ENCODE results near the gene PLCB3.
A peak's percentile ranks its signal among the peaks of the same experiment; 100 is the strongest.

PLCB3 gene

DNA sequence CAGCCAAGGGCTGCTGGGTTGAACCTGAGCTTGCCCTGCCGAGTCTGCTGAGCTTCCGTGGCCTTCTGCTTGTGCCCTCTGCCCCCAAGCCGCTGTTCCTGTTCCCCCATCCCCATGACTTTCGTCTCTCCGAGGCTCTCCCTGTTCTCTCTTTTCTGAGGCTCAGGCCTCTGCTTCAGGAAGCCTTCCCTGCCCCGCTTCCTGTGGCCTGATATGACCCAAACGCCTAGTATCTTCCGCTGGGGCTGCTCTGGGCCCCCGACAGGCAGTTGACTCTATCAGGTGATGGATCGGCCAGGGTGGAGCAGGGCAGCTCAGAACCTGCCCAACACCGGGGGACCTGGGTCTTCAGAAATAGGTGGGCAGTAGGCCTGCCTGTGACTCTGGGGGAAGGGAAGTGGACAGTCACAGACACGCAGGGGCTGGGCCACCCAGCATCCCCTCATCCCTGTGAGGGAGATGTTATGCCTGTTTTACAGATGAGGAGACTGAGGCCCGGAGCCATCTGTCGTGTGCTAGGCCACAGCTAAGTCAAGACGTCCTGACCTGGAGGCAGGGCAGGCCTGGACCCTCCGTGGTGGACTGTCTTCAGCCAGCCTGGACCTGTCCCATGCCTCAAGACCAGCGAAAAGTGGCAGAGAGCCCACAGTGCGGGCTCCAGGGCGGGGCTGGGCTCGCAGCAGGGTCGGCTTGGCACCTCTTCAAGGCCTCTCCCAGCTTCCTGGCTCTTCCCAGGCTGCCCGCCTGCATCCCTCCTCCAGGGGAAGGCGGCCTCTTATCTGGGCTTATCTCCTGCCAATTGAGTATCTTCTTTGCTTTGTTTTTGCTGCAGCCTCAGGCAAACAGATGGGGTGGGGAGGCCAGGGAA is 16.9 kb downstream of the PLCB3 start:
- DNase-seq: no peak

GRCh38 chr11:64268893-64269539 is 17.7 kb downstream of the PLCB3 start:
- peak; percentile 84 for DNase-seq

GRCh38 chr11:64269540-64270220 is 18.4 kb downstream of the PLCB3 start:
- DNase-seq: peak; percentile 98

DNA sequence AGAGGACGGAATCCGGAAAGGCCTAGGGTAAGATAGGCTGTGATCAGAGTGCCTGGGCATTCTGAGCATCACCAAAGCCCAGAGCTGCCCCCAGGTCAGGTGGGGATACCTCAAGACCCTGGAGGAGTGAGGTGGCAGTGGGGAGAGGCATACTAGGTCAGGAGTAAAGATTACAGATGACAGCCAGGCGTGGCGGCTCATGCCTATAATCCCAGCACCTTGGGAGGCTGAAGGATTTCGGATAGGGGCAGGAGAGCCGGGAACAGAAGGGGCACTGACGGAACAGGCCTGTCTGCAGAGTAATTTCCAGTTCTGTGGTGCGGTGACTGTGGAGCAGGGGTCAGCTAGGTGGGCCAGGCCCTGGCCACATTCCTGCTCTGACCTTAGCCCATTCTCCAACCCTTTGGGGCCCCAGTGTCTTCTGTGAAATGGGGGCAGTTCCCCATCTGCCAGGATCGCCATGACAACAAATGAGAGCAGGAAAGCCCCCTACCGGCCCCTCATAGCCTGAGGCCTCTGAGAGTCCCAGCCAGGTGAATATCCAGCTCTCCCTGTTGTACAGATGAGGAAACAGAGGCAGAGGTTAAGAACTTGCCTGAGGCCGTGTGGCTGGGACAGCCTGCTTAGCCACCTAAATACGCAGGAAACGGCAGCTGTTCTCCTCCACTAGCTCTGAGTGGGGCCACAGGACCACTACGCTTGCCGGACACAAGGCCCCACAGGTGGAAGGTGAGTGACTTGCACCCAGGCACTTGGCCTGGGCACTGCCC is 23.9 kb downstream of the PLCB3 start:
- DNase-seq: no peak

DNA sequence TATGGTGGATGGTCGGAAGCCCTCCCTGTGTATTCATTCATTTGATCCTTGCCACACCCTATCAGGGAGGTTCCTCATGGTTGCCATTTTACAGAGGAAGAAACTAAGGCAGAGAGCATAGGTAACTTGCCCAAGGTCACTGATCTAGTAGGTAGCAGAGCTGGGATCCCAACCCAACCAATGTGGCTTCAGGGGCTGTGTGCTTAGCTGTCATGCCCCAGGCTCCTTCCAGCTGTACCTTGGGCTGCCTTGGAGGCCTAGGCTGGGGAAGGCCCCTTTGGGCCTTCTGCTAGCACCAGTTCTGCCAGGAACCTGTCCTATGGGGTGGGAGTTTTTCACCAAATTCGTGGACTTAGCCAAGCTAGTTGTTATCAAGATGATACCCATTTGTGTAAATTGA is 24.5 kb downstream of the PLCB3 start:
- DNase-seq: no peak

DNA sequence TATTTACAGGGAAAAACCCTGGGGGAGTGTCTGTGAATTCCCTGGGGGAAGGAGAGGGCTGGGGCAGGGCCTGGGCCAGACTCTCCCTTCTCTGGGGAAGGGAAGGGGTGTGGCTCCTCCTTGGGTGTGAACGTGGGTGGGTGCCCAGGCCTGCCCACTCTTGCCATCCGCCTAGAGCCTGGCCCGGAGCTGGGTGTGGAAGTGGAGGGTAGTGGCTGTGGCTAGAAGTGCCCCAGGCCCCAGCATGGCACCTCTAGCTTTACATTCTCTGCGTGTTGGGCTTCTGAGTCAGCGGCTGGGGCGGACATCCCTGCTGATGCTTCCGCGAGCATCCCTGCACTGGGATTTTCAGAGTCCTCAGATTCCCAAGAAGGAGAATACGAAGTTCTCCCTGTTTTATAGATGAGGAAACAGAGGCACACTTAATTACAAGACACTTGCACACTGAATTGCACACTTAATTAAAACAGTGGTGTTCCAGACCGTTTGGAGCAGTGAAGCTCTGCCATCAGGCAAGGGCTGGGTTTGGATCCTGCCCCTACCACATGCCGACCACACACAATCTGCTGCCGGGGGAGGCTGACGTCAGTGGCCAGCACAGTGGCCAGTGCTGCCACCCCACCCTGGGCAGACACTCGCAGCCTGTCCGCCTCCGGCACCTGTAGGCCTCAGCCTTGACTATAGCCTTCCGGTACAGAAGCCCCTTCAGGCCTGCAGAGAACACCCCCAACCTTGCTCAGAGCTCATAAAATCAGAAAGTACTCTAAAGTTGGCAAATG is 25.5 kb downstream of the PLCB3 start:
- DNase-seq: no peak

GRCh38 chr11:64278576-64279190 is 27.4 kb downstream of the PLCB3 start:
- no peak for DNase-seq

GRCh38 chr11:64281957-64282770 is 30.8 kb downstream of the PLCB3 start:
- DNase-seq: no peak

DNA sequence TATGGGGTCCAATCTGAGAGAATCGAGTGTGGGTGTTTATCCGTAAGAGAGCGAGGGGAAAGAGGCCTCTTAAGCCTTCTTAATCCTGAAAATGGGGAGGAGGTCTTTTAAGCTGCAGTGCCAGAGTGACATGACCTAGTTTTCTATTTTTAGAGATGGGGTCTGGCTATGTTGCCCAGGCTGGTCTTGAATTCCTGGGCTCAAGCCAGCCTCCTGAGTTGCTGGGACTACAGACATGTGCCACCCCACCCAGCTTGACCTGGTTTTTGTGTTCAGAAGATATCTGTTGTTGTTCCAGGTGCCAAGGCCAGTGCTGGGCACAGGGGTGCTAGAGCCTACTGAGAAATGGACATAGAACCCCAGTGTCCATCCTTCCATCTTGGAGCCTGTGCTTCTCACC is 31.8 kb downstream of the PLCB3 start:
- DNase-seq: no peak

DNA sequence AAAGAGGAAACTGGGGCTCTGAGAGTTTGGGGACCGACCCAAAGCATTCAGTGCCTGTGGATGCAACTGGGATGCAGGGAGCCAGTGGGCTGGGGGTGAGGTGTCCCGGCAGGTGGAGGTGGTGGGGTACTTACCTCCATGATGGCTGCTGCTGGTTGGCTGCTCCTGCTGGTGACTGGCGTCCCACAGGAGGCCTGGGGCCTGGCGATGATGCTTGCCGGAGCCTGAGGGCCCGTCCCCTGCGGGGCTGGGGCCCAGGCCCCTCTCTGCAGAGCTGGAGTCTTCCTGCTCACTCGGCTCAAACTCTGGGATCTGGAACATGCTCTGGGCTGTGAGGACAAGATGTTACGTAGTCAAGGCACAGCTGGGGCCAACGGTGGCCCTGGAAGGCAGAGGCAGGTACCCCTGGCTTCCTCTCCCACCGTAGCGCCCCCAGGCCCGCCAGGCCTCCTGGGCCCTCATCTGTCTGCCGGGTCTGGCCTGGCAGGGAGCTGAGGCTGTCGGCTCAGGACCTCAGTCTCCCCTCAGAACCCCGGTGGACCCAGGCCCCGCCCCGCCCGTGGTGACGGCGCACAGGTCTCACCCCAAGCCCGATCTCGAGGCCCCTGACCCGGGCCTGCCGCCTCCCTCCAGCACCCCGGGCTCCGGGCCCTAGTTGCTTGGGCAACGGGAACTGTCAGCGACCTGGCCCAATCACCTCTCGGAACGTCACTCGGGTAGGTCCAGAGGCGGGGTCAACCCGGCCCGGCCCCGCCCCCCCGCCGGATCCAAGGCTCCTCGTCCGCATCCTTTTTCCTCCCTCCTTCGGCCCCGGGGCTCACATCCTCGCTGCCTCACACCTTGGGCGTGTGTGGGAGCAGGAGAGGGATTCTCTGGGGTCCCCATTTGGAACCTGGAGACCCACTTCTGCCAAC is 33.0 kb downstream of the PLCB3 start, which contains the start of gene BAD:
Gene BAD, minus strand, starts transcription at position 618 of the 914 bp plus-strand sequence. Its CDS starts 297 bp downstream, at position 321.
- peak; percentile 96 for DNase-seq

DNA sequence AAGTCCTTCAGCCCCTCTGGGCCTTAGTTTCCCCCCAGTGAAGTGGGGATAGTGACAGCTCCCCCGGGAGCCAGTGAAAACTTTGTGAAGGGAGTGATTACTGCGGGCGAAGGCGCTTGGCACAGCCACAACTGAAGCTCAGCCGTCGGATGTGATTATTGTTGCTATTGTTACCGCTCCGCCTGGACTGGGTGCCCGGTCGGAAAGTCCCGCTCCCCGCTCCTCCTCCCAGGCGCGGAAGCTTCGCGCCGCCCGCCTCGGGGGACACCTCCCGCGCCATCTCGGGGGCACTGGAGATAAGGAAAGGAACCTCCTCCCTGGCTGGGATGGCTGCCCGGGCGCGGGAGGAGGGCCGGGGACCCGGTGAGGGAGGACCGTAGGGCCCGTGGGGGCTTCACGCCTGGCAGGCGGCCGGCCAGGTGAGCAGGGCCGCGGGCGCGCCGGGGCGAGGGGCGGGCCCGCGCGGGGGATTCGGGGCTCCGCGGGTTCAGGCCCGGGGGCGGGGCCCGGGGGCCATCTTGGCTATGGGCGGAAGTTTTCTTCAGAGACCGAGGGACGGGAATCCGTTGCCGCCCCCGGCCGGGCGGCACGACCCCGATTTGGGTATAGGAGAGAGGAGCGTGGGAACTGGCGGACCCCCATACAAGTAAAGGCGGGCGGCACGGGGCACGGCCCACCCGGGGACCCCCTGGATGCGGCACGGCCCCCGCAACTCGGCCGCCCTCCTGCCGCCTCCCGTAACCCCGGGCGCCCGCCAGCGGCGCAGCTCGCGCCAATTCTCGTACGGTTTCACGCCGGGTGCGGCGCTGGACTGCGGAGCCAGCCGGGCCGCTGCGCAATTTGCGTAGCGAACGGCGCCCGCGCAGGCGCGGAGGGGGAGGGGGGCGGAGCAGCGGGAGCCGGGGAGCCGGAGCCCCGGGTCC is 33.9 kb downstream of the PLCB3 start, which contains the start of gene GPR137:
Gene GPR137, plus strand, starts transcription at position 887 of the 923 bp plus-strand sequence. CDS start 677 bp downstream, outside the sequence.
- DNase-seq: peak; percentile 100

GRCh38 chr11:64285885-64286800 is 34.8 kb downstream of the PLCB3 start:
- no peak for DNase-seq

DNA sequence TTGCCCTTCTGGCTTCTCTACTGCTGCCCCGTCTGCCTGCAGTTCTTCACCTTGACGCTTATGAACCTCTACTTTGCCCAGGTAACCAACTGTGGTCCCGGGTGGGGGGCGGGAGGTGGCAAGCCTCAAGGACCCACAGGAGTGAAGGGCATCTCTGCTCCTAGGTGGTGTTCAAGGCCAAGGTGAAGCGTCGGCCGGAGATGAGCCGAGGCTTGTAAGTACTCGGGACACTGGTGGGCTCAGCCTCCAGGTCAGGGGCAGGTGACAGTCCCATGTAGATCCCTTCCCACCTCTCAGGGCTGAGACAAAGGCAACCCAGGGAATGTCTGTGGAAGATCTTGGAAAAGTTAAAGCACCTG is 35.5 kb downstream of the PLCB3 start:
- no peak for DNase-seq

GRCh38 chr11:64287676-64288352 is 36.5 kb downstream of the PLCB3 start:
- no peak for DNase-seq

DNA sequence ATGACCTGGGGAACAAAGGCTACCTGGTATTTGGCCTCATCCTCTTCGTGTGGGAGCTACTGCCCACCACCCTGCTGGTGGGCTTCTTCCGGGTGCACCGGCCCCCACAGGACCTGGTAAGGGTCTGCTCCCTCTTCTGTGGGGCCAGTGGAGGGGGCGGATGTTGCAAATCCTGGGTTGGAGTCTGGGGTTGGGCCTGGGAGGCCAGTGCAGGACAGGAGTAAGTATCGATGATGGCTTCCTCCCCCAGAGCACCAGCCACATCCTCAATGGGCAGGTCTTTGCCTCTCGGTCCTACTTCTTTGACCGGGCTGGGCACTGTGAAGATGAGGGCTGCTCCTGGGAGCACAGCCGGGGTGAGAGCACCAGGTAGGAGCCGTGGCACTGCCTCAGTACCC is 37.0 kb downstream of the PLCB3 start:
- DNase-seq: no peak

DNA sequence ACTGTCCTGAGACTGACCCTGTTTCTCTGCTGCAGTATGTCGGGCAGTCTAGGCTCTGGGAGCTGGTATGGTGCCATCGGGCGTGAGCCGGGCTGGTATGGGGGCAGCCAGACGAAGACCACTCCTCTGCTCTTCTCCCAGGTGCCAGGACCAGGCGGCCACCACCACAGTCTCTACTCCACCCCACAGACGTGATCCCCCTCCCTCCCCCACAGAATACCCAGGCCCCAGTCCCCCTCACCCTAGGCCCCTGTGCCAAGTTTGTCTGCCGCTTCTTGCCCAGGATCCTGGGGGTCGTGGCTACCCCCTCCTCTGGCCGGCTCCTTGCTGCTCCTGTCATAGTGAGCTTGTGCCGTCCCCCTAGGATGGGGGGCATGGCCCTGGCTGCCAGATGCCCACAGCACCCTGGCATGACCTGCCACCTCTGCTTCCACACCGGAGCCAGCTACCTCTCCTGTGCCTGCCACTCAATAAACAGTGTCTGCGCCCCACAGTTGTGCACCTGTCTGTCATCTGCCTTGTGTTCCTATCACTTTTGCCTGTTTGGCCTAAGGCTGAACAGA is 37.8 kb downstream of the PLCB3 start:
- DNase-seq: no peak

Data from activated CD8-positive, alpha-beta memory T cell treated with anti-CD3 and anti-CD28 coated beads, Interleukin-2, amount 50 U/mL, for 48 hours (primary cell).